MM.1S (cell line): Measurements from ENCODE around the gene TNK2.

Source experiments
- CTCF ChIP-seq: fragments of 300-600 bp; sonication (generic); IDR thresholded peaks from 2 replicates; pipeline ENCODE4 v1.5.1; 2016; ENCODE audit warnings: antibody characterized with exemption, low read length, mixed read lengths
- EZH2 ChIP-seq: fragments of 300-600 bp; sonication (generic); optimal IDR thresholded peaks from 2 replicates; pipeline ENCODE3; 2017; ENCODE audit warnings: low read depth, mild to moderate bottlenecking, antibody characterized with exemption, low read length, mixed read lengths
- EZH2phosphoT487 ChIP-seq: fragments of 300-600 bp; sonication (generic); IDR thresholded peaks from 2 replicates; pipeline ENCODE4 v1.6.1; 2018; ENCODE audit warnings: antibody characterized with exemption, low read length

GRCh38 chr3:195910499-195910845 is 2.1 kb upstream of the TNK2 start:
- TF ChIP-seq CTCF = no peak
- TF ChIP-seq EZH2phosphoT487 = no peak
- TF ChIP-seq EZH2 = no peak
